IMR-90 (cell line): ENCODE results near the gene RIPOR3. TPM values are rescaled to one million over a fixed set of nuclear protein-coding genes. Genes with fewer than 3 reads are reported as not detected.

Source experiments
- ATAC-seq: fragments of 200-7000 bp; cut with Tn5 transposase; 2 replicates; pipeline ENCODE4 v1.9.1; 2020; ENCODE audit warnings: low read depth, mild to moderate bottlenecking, moderate library complexity
- BruUV-seq: library from RNA; stranded (reverse); fragments of 400-500 nt; replicated peaks from 2 replicates; lab custom pipeline; 2021; lab: Mats Ljungman, UMichigan
- CTCF ChIA-PET: fragments of 300-600 bp; formaldehyde crosslinking; extraction: SDS; loops from one replicate; lab custom pipeline; 2021; ENCODE audit warnings: antibody characterized with exemption; lab: Yijun Ruan, JAX
- POLR2A ChIA-PET: fragments of 300-600 bp; sonication (Branson Sonifier 250); formaldehyde crosslinking; loops from one replicate; lab custom pipeline; 2022; ENCODE audit warnings: antibody characterized with exemption; ENCODE audit not compliant: unreplicated experiment; lab: Charles Lee
- DNase-seq: peaks from one replicate; pipeline ENCODE4 v3.0.0; 2013
- H2AFZ ChIP-seq: replicated peaks from 2 replicates; pipeline ENCODE3; 2013; ENCODE audit warnings: low read length, mild to moderate bottlenecking; ENCODE audit not compliant: poor library complexity
- H2AK5ac ChIP-seq: 2 replicates; pipeline ENCODE4 v1.6.1; 2013; ENCODE audit warnings: low read depth, low read length, inconsistent platforms
- H2AK9ac ChIP-seq: replicated peaks from 2 replicates; pipeline ENCODE3; 2013; ENCODE audit warnings: mild to moderate bottlenecking, low read depth, low read length, moderate library complexity; ENCODE audit not compliant: poor library complexity
- H2BK120ac ChIP-seq: 2 replicates; pipeline ENCODE4 v1.6.1; 2013; ENCODE audit warnings: low read depth, low read length, inconsistent platforms
- H2BK15ac ChIP-seq: 3 replicates; pipeline ENCODE4 v1.6.1; 2013; ENCODE audit warnings: low read depth, low read length, inconsistent platforms
- H2BK20ac ChIP-seq: 2 replicates; pipeline ENCODE4 v1.6.1; 2013; ENCODE audit warnings: low read depth, mild to moderate bottlenecking, inconsistent platforms, low read length, moderate library complexity
- H2BK5ac ChIP-seq: 2 replicates; pipeline ENCODE4 v1.6.1; 2013; ENCODE audit warnings: mild to moderate bottlenecking, low read depth, low read length, inconsistent platforms; ENCODE audit not compliant: poor library complexity, severe bottlenecking
- H3K14ac ChIP-seq: replicated peaks from 2 replicates; pipeline ENCODE4 v1.6.1; 2013; ENCODE audit warnings: low read depth, low read length, inconsistent platforms
- H3K18ac ChIP-seq: 2 replicates; pipeline ENCODE4 v1.6.1; 2013; ENCODE audit warnings: low read depth, low read length, control low read depth
- H3K23ac ChIP-seq: 2 replicates; pipeline ENCODE4 v1.6.1; 2013; ENCODE audit warnings: low read depth, low read length, inconsistent platforms
- H3K27ac ChIP-seq: 2 replicates; pipeline ENCODE4 v1.5.1; 2013; ENCODE audit warnings: mild to moderate bottlenecking, control low read depth, low read length; ENCODE audit not compliant: insufficient read depth
- H3K27me3 ChIP-seq: 2 replicates; pipeline ENCODE4 v1.6.1; 2013; ENCODE audit warnings: low read length; ENCODE audit not compliant: control insufficient read depth, insufficient read depth
- H3K36me3 ChIP-seq: 2 replicates; pipeline ENCODE4 v1.6.1; 2013; ENCODE audit warnings: low read length, mixed read lengths; ENCODE audit not compliant: control insufficient read depth, insufficient read depth
- H3K4ac ChIP-seq: 2 replicates; pipeline ENCODE4 v1.6.1; 2013; ENCODE audit warnings: low read depth, low read length, inconsistent platforms
- H3K4me1 ChIP-seq: 2 replicates; pipeline ENCODE4 v1.6.1; 2013; ENCODE audit warnings: low read length, mixed read lengths; ENCODE audit not compliant: control insufficient read depth, insufficient read depth
- H3K4me2 ChIP-seq: 2 replicates; pipeline ENCODE4 v1.6.1; 2013; ENCODE audit warnings: low read depth, mild to moderate bottlenecking, control low read depth, low read length, moderate library complexity
- H3K4me3 ChIP-seq: 2 replicates; pipeline ENCODE4 v1.5.1; 2013; ENCODE audit warnings: low read depth, mild to moderate bottlenecking, control low read depth, low read length, moderate library complexity; ENCODE audit not compliant: insufficient read depth
- H3K56ac ChIP-seq: 2 replicates; pipeline ENCODE4 v1.6.1; 2013; ENCODE audit warnings: low read length, inconsistent platforms; ENCODE audit not compliant: insufficient read depth; ENCODE audit errors: extremely low read depth
- H3K79me1 ChIP-seq, 2 experiments: 2 replicates each; pipeline ENCODE4 v1.6.1; 2013; ENCODE audit warnings: low read length in 2 of 2, inconsistent platforms in 1 of 2, low read depth in 1 of 2
- H3K9ac ChIP-seq: 2 replicates; pipeline ENCODE4 v1.6.1; 2013; ENCODE audit warnings: low read depth, low read length, control low read depth
- H3K9me1 ChIP-seq: 2 replicates; pipeline ENCODE4 v1.6.1; 2013; ENCODE audit warnings: low read length, inconsistent platforms; ENCODE audit not compliant: insufficient read depth
- H3K9me3 ChIP-seq: 2 replicates; pipeline ENCODE4 v1.6.1; 2013; ENCODE audit warnings: low read length; ENCODE audit not compliant: control insufficient read depth, insufficient read depth
- H4K20me1 ChIP-seq: 2 replicates; pipeline ENCODE4 v1.6.1; 2013; ENCODE audit warnings: low read length, inconsistent platforms; ENCODE audit not compliant: insufficient read depth
- H4K5ac ChIP-seq: 2 replicates; pipeline ENCODE4 v1.6.1; 2013; ENCODE audit warnings: mild to moderate bottlenecking, low read depth, low read length, control low read depth
- H4K8ac ChIP-seq, 2 experiments: 2 replicates each; pipeline ENCODE4 v1.6.1; 2013; ENCODE audit warnings: low read depth in 2 of 2, low read length in 2 of 2, control low read depth in 1 of 2, inconsistent platforms in 1 of 2
- H4K91ac ChIP-seq: 2 replicates; pipeline ENCODE4 v1.6.1; 2013; ENCODE audit warnings: low read depth, low read length, inconsistent platforms; ENCODE audit not compliant: insufficient read depth
- BHLHE40 ChIP-seq: fragments of 150-350 bp; IDR thresholded peaks from 2 replicates; pipeline ENCODE4 v1.6.1; 2016; ENCODE audit warnings: mild to moderate bottlenecking, low read depth, low read length
- CEBPB ChIP-seq: IDR thresholded peaks from 2 replicates; pipeline ENCODE4 v1.6.1; 2012; ENCODE audit warnings: low read depth, low read length, improper control_type of control experiment
- MAZ ChIP-seq: IDR thresholded peaks from 2 replicates; pipeline ENCODE4 v1.6.1; 2012; ENCODE audit warnings: low read depth, mild to moderate bottlenecking, low read length, improper control_type of control experiment, moderate library complexity, borderline replicate concordance
- POLR2A ChIP-seq: IDR thresholded peaks from 2 replicates; pipeline ENCODE4 v1.6.1; 2012; ENCODE audit warnings: mild to moderate bottlenecking, low read depth, low read length
- RAD21 ChIP-seq: IDR thresholded peaks from 2 replicates; pipeline ENCODE4 v1.6.1; 2012; ENCODE audit warnings: low read length, improper control_type of control experiment
- SMC3 ChIP-seq: fragments of 150-350 bp; IDR thresholded peaks from 2 replicates; pipeline ENCODE4 v1.6.1; 2016; ENCODE audit warnings: low read depth, mild to moderate bottlenecking, antibody characterized with exemption, low read length, moderate library complexity
- WGBS, 2 experiments: methylation state at CpG; one replicate each; pipeline versions ENCODE4 v1.1.5 to v1.1.7; 2013; ENCODE audit warnings: missing lambda C conversion rate in 2 of 2; ENCODE audit not compliant: insufficient read length in 1 of 2; ENCODE audit errors: extremely low coverage in 2 of 2; 5-methylcytosine and 5-hydroxymethylcytosine counted together
- dilution Hi-C: fragments of 300-500 bp; cut with HindIII; formaldehyde crosslinking; loops from one replicate; pipeline ENCODE4 v1.14.3; 2018; ENCODE audit warnings: low sequenced_read_pairs; ENCODE audit not compliant: unreplicated experiment
- in situ Hi-C: fragments of 300-500 bp; cut with MboI; formaldehyde crosslinking; loops from 3 replicates; pipeline ENCODE4 v1.14.3; 2019; ENCODE audit warnings: low sequenced_read_pairs, inconsistent platforms, mixed read lengths
- intact Hi-C: fragments of 100-400 bp; cut with micrococcal nuclease; formaldehyde crosslinking; loops from 2 replicates; pipeline ENCODE4 v1.10.0; 2022
- polyA plus RNA-seq, 3 experiments: library from polyadenylated mRNA; depleted of rRNA; stranded (reverse); fragments of >200 nt; gene quantifications; 2 replicates each; pipeline ENCODE4 v1.2.3, GENCODE V29; 2012; ENCODE audit warnings: low replicate concordance in 1 of 3
- total RNA-seq: library from RNA; depleted of rRNA; stranded (reverse); fragments of >200 nt; gene quantifications from 2 replicates; pipeline ENCODE4 v1.2.3, GENCODE V29; 2012
- TF ChIP-seq, protein P1 (sequence below): conservative IDR thresholded peaks from 2 replicates; pipeline ENCODE4 v1.5.1; 2012; ENCODE audit warnings: mild to moderate bottlenecking, low read depth, low read length, improper control_type of control experiment
- TF ChIP-seq, protein P2 (sequence below): fragments of 150-350 bp; IDR thresholded peaks from 2 replicates; pipeline ENCODE4 v1.6.1; 2016; ENCODE audit warnings: low read depth, mild to moderate bottlenecking, low read length, moderate library complexity, borderline replicate concordance
- TF ChIP-seq, protein P3 (sequence below): fragments of 150-350 bp; IDR thresholded peaks from 2 replicates; pipeline ENCODE4 v1.6.1; 2017; ENCODE audit warnings: mild to moderate bottlenecking, antibody characterized with exemption, low read length, low read depth

Gene RIPOR3
- total and polyA plus RNA-seq, 2 of the 4 experiments (the other 2 are of a cell fraction): 0.54 to 1.7 TPM

DNA sequence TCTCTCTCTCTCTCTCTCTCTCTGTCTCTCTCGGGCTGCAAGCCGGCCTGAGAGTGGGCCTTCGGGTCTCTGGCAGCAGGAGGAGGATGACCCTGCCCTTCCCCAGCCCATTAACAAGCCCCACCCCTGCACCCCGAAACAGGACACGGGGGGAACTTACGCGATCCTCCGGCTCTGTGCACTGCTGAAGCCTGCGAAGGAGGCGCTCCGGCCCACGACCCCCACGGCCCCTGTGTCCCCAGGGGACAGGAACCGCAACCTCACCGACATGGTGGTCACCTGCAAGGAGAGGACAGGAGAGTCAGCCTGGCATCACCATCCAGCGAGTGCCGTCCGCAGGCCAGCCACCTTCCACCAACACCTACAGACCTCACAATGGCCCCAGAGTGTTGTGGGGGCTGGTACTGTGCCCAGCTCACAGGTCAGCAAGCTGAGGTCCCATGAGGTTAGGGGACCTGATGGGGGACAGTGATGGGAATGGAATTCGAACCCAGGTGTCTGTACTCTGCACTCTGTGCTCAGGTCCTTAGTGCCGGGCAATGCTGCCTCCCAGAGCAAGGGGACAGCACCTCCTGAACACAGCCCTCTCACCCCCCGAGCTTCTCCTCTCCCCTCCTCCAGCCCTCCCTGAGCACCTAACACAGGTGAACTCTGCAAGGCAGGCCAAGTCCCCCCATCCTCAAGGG lies 60.6 kb downstream of the RIPOR3 start:
- H3K14ac ChIP-seq: no peak overlapping the region

More for the DNA sequence above, 60.6 kb downstream of the RIPOR3 start:
- Histone ChIP-seq H4K20me1 (no peaks in the 10 kb centered on the region), H2AK9ac (no peak overlapping the region), H3K56ac (no peak overlapping the region), H2BK15ac (no peak overlapping the region), H2AK5ac (peak overlapping the region; percentile 44), H2BK120ac (no peak overlapping the region; the same call in 1 of the 2 replicates), H3K4ac (no peak overlapping the region), H3K4me1 (peaks cover 9% of the 10 kb centered on the region; the same call in 1 of the 2 replicates), H4K8ac (no peak overlapping the region), H2BK20ac (0 out of 2 replicates have a peak overlapping the region, but pooled peaks have one; percentile 27), H3K23ac (no peak overlapping the region), H3K9me1 (peaks cover 4% of the 10 kb centered on the region), H3K79me1 (peaks cover 4 to 37% of the 10 kb centered on the region in 2 experiments; a peak in 3 of 4 replicates), H2AFZ (no peak overlapping the region), H3K4me3 (no peak overlapping the region), H3K9ac (no peak overlapping the region), H3K4me2 (no peak overlapping the region), H3K9me3 (no peaks in the 10 kb centered on the region), H3K18ac (no peak overlapping the region), H3K36me3 (no peaks in the 10 kb centered on the region), H4K91ac (peak overlapping the region; percentile 55; the same call in 1 of the 2 replicates), H2BK5ac (no peak overlapping the region), H3K27ac (no peak overlapping the region), H4K5ac (no peak overlapping the region), H3K27me3 (no peaks in the 10 kb centered on the region)
- TF ChIP-seq, protein P1, sequence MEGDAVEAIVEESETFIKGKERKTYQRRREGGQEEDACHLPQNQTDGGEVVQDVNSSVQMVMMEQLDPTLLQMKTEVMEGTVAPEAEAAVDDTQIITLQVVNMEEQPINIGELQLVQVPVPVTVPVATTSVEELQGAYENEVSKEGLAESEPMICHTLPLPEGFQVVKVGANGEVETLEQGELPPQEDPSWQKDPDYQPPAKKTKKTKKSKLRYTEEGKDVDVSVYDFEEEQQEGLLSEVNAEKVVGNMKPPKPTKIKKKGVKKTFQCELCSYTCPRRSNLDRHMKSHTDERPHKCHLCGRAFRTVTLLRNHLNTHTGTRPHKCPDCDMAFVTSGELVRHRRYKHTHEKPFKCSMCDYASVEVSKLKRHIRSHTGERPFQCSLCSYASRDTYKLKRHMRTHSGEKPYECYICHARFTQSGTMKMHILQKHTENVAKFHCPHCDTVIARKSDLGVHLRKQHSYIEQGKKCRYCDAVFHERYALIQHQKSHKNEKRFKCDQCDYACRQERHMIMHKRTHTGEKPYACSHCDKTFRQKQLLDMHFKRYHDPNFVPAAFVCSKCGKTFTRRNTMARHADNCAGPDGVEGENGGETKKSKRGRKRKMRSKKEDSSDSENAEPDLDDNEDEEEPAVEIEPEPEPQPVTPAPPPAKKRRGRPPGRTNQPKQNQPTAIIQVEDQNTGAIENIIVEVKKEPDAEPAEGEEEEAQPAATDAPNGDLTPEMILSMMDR: no peak
- TF ChIP-seq MAZ: no peak
- TF ChIP-seq BHLHE40: no peak
- TF ChIP-seq, protein P2, sequence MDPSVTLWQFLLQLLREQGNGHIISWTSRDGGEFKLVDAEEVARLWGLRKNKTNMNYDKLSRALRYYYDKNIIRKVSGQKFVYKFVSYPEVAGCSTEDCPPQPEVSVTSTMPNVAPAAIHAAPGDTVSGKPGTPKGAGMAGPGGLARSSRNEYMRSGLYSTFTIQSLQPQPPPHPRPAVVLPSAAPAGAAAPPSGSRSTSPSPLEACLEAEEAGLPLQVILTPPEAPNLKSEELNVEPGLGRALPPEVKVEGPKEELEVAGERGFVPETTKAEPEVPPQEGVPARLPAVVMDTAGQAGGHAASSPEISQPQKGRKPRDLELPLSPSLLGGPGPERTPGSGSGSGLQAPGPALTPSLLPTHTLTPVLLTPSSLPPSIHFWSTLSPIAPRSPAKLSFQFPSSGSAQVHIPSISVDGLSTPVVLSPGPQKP: no peak
- no peak for TF ChIP-seq RAD21
- no peak for TF ChIP-seq POLR2A
- TF ChIP-seq, protein P3, sequence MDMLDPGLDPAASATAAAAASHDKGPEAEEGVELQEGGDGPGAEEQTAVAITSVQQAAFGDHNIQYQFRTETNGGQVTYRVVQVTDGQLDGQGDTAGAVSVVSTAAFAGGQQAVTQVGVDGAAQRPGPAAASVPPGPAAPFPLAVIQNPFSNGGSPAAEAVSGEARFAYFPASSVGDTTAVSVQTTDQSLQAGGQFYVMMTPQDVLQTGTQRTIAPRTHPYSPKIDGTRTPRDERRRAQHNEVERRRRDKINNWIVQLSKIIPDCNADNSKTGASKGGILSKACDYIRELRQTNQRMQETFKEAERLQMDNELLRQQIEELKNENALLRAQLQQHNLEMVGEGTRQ: no peak
- no peak for TF ChIP-seq SMC3
- TF ChIP-seq CEBPB: no peak
- 88% methylated on average over 9 of the region's 21 CpGs; no CpG with 5 or more reads in 1 of the 2 experiments for WGBS, 2 experiments
- ATAC-seq (no peak), DNase-seq (no peak)
- POLR2A ChIA-PET: no interaction called here
- in situ Hi-C loops: loop anchor here (5.0 kb wide), 1 partner anchor 112 kb away; no protein-coding TSS in a partner anchor
- intact Hi-C loops: no loop called here
- BruUV-seq: no TSS peak
- dilution Hi-C loops: no loop called here
- CTCF ChIA-PET: no interaction called here
